HepG2 (cell line): ENCODE measurements around the gene SLC66A3. TPM values are rescaled to one million over a fixed set of nuclear protein-coding genes. Genes with fewer than 3 reads are reported as not detected.
A peak's percentile ranks its signal among the peaks of the same experiment; 100 is the strongest.

ENCODE experiments used
- HDAC6 ChIP-seq: fragments of 200-600 bp; sonication (generic); IDR thresholded peaks from 2 replicates; pipeline ENCODE4 v1.7.0; 2017; ENCODE audit warnings: mild to moderate bottlenecking, antibody characterized with exemption, low read length, low read depth
- MAFG ChIP-seq: sonication (generic); formaldehyde crosslinking; IDR thresholded peaks from 2 replicates; pipeline ENCODE4 v1.5.1; 2020; ENCODE audit warnings: mild to moderate bottlenecking, missing genetic modification reagents
- POLR2G ChIP-seq: fragments of 200-400 bp; formaldehyde crosslinking; IDR thresholded peaks from 2 replicates; pipeline ENCODE4 v1.6.1; 2018; ENCODE audit warnings: mild to moderate bottlenecking, low read depth, low read length, moderate library complexity
- PRPF4 ChIP-seq: fragments of 200-400 bp; formaldehyde crosslinking; IDR thresholded peaks from 2 replicates; pipeline ENCODE4 v1.6.1; 2016; ENCODE audit warnings: low read length, low read depth; ENCODE audit not compliant: poor library complexity, severe bottlenecking
- SALL1 ChIP-seq: sonication (generic); formaldehyde crosslinking; IDR thresholded peaks from 2 replicates; pipeline ENCODE4 v1.8.0; 2022; ENCODE audit warnings: mild to moderate bottlenecking, missing genetic modification reagents
- THYN1 ChIP-seq: sonication (generic); formaldehyde crosslinking; IDR thresholded peaks from 2 replicates; pipeline ENCODE4 v1.8.1; 2023; ENCODE audit warnings: low read depth, mild to moderate bottlenecking, moderate library complexity, missing genetic modification reagents, borderline replicate concordance
- YY1 ChIP-seq: IDR thresholded peaks from 2 replicates; pipeline ENCODE4 v1.6.1; 2011; ENCODE audit warnings: low read length, low read depth, moderate library complexity, mild to moderate bottlenecking; ENCODE audit not compliant: insufficient read depth, insufficient replicate concordance
- ZNF180 ChIP-seq: sonication (generic); formaldehyde crosslinking; IDR thresholded peaks from 2 replicates; pipeline ENCODE4 v1.4.0; 2020; ENCODE audit warnings: low read depth, missing genetic modification reagents, borderline replicate concordance
- ZNF225 ChIP-seq: sonication (generic); formaldehyde crosslinking; IDR thresholded peaks from 2 replicates; pipeline ENCODE4 v1.4.0; 2020; ENCODE audit warnings: mild to moderate bottlenecking, missing genetic modification reagents
- ZNF550 ChIP-seq: sonication (generic); formaldehyde crosslinking; IDR thresholded peaks from 2 replicates; pipeline ENCODE4 v1.4.0; 2020; ENCODE audit warnings: mild to moderate bottlenecking, missing genetic modification reagents, borderline replicate concordance
- ZNF782 ChIP-seq: sonication (generic); formaldehyde crosslinking; IDR thresholded peaks from 2 replicates; pipeline ENCODE4 v1.4.0; 2020; ENCODE audit warnings: missing genetic modification reagents, mild to moderate bottlenecking, borderline replicate concordance
- ZSCAN29 ChIP-seq: sonication (generic); formaldehyde crosslinking; conservative IDR thresholded peaks from 2 replicates; pipeline ENCODE4 v1.4.0; 2020; ENCODE audit warnings: mild to moderate bottlenecking, missing genetic modification reagents
- polyA plus RNA-seq, 8 experiments: library from polyadenylated mRNA; depleted of rRNA in 3 of 8; stranded (reverse) in 7 of 8; unstranded in 1 of 8; fragments of >200 nt; fragmentation: Illumina TruSeq in 4 of 8; extraction: Trizol in 4 of 8; gene quantifications; 2 replicates each; pipeline versions ENCODE4 v1.2.1 to v1.2.3, GENCODE V29; 2011 to 2016; ENCODE audit warnings: low read depth in 4 of 8, missing spikeins in 1 of 8, mixed read lengths in 1 of 8; ENCODE audit not compliant: insufficient read depth in 1 of 8
- total RNA-seq, 5 experiments: library from RNA; depleted of rRNA; stranded (reverse); fragments of >200 nt; fragmentation: Illumina TruSeq; extraction: Trizol; gene quantifications; 2 replicates each; pipeline ENCODE4 v1.2.3, GENCODE V29; 2016; ENCODE audit warnings: low read depth in 1 of 5
- TF ChIP-seq, protein P1 (sequence below): IDR thresholded peaks from 2 replicates; pipeline ENCODE4 v1.6.1; 2016; ENCODE audit warnings: mild to moderate bottlenecking, missing biosample characterization, missing genetic modification reagents
- TF ChIP-seq, protein P2 (sequence below): sonication (generic); formaldehyde crosslinking; IDR thresholded peaks from 2 replicates; pipeline ENCODE4 v1.9.0; 2021; ENCODE audit warnings: missing genetic modification reagents, borderline replicate concordance
- TF ChIP-seq, protein P3 (sequence below): sonication (generic); formaldehyde crosslinking; IDR thresholded peaks from 2 replicates; pipeline ENCODE4 v1.4.0; 2020; ENCODE audit warnings: missing genetic modification reagents, borderline replicate concordance

SLC66A3 gene
- total and polyA plus RNA-seq, 2 of the 13 experiments (the other 11 are each of a cell fraction or from before 2014, with no cell fraction given) = 2.2 to 3.7 TPM

DNA sequence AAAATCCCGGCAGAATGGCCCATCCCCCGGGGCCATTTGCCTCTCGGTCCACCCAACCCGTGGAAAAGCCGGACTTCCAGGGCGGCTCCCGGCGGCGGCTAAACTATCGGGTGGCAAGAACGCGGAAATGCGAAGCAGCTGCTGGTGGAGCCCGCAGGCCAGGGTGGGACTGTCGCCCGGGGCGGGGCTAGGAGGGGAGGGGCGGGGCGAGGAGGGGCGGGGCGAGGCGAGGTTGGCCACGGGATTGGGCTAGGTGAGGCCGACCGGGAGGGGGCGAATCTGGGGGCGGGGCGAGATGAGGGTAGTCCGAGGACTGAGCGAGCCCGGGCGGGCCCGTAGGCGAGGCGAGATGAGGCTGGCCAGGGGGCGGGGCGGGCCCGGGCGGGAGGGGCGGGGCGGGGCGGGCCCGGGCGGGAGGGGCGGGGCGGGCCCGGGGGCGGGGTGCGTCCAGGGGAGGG, 315 bp upstream of the SLC66A3 start (continued):
- TF ChIP-seq YY1 (peak; percentile 34), MAFG (CRISPR knock-in tag) (no peak), ZNF180 (CRISPR knock-in tag) (no peak), HDAC6 (no peak), SALL1 (CRISPR knock-in tag) (0 out of 2 replicates have a peak, but pooled peaks have one; percentile 1), ZNF782 (CRISPR knock-in tag) (no peak), PRPF4 (no peak), ZNF225 (CRISPR knock-in tag) (no peak), ZNF550 (CRISPR knock-in tag) (no peak), ZSCAN29 (CRISPR knock-in tag) (no peak), POLR2G (peak; percentile 75), THYN1 (no peak)
- TF ChIP-seq, protein P1, sequence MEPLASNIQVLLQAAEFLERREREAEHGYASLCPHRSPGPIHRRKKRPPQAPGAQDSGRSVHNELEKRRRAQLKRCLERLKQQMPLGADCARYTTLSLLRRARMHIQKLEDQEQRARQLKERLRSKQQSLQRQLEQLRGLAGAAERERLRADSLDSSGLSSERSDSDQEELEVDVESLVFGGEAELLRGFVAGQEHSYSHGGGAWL (CRISPR knock-in tag) = no peak
- TF ChIP-seq, protein P2, sequence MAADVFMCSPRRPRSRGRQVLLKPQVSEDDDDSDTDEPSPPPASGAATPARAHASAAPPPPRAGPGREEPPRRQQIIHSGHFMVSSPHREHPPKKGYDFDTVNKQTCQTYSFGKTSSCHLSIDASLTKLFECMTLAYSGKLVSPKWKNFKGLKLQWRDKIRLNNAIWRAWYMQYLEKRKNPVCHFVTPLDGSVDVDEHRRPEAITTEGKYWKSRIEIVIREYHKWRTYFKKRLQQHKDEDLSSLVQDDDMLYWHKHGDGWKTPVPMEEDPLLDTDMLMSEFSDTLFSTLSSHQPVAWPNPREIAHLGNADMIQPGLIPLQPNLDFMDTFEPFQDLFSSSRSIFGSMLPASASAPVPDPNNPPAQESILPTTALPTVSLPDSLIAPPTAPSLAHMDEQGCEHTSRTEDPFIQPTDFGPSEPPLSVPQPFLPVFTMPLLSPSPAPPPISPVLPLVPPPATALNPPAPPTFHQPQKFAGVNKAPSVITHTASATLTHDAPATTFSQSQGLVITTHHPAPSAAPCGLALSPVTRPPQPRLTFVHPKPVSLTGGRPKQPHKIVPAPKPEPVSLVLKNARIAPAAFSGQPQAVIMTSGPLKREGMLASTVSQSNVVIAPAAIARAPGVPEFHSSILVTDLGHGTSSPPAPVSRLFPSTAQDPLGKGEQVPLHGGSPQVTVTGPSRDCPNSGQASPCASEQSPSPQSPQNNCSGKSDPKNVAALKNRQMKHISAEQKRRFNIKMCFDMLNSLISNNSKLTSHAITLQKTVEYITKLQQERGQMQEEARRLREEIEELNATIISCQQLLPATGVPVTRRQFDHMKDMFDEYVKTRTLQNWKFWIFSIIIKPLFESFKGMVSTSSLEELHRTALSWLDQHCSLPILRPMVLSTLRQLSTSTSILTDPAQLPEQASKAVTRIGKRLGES = no peak
- TF ChIP-seq, protein P3, sequence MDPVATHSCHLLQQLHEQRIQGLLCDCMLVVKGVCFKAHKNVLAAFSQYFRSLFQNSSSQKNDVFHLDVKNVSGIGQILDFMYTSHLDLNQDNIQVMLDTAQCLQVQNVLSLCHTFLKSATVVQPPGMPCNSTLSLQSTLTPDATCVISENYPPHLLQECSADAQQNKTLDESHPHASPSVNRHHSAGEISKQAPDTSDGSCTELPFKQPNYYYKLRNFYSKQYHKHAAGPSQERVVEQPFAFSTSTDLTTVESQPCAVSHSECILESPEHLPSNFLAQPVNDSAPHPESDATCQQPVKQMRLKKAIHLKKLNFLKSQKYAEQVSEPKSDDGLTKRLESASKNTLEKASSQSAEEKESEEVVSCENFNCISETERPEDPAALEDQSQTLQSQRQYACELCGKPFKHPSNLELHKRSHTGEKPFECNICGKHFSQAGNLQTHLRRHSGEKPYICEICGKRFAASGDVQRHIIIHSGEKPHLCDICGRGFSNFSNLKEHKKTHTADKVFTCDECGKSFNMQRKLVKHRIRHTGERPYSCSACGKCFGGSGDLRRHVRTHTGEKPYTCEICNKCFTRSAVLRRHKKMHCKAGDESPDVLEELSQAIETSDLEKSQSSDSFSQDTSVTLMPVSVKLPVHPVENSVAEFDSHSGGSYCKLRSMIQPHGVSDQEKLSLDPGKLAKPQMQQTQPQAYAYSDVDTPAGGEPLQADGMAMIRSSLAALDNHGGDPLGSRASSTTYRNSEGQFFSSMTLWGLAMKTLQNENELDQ (CRISPR knock-in tag) = no peak
